Uterus (tissue), 4 donors: ENCODE results near the gene SPATC1L. TPM values are rescaled to one million over a fixed set of nuclear protein-coding genes. Genes with fewer than 3 reads are reported as not detected.

Experiments used
- DNase-seq, 2 donors: peaks; one replicate each; pipeline ENCODE4 v3.0.0-alpha.2; 2019 to 2020
- H3K27ac ChIP-seq, 2 donors: fragments of 200-600 bp; sonication (generic); 1 replicate in 1 of 2; 2 replicates in 1 of 2; pipeline ENCODE4 v1.5.1; 2016 to 2018
- H3K27me3 ChIP-seq, 2 donors: fragments of 200-600 bp; sonication (generic); one replicate each; pipeline ENCODE4 v1.5.1; 2018 to 2019; ENCODE audit warnings: control low read depth in 1 of 2
- H3K36me3 ChIP-seq, 2 donors: fragments of 200-600 bp; sonication (generic); one replicate each; pipeline ENCODE4 v1.5.1; 2019; ENCODE audit warnings: control low read depth in 1 of 2
- H3K4me1 ChIP-seq, 2 donors: fragments of 200-600 bp; sonication (generic); one replicate each; pipeline ENCODE4 v1.5.1; 2018 to 2019; ENCODE audit warnings: control low read depth in 1 of 2
- H3K4me3 ChIP-seq, 2 donors: fragments of 200-600 bp; sonication (generic); 1 replicate in 1 of 2; 2 replicates in 1 of 2; pipeline ENCODE4 v1.5.1; 2018 to 2019; ENCODE audit warnings: mild to moderate bottlenecking in 1 of 2
- H3K9me3 ChIP-seq, 2 donors: fragments of 200-600 bp; sonication (generic); one replicate each; pipeline ENCODE4 v1.5.1; 2019; ENCODE audit warnings: control low read depth in 1 of 2
- POLR2A ChIP-seq, 2 donors: fragments of 450-650 bp; IDR thresholded peaks; one replicate each; pipeline ENCODE4 v1.6.1; 2016; ENCODE audit warnings: antibody characterized with exemption in 2 of 2, mild to moderate bottlenecking in 1 of 2, moderate library complexity in 1 of 2
- intact Hi-C: fragments of 100-400 bp; cut with DNase I; formaldehyde crosslinking; loops from one replicate; pipeline ENCODE4 v1.15.1; 2023; ENCODE audit warnings: low total_unique reads
- total RNA-seq, 4 donors: library from RNA; depleted of rRNA in 3 of 4; stranded (reverse); fragments of >200 nt in 3 of 4; gene quantifications; one replicate each; pipeline versions ENCODE4 v1.1.0 to v1.2.4, GENCODE V29; 2014 to 2023
- TF ChIP-seq, protein P1 (sequence below), 4 experiments: fragments of 200-600 bp in 2 of 4; fragments of 450-650 bp in 2 of 4; sonication (generic) in 2 of 4; IDR thresholded peaks; one replicate each; pipeline ENCODE4 v1.5.1; 2016 to 2019; ENCODE audit warnings: antibody characterized with exemption in 4 of 4, mild to moderate bottlenecking in 2 of 4, moderate library complexity in 1 of 4
- donor health status: DM: yes; HTN: yes; CAD: no.

SPATC1L gene
- total RNA-seq, 4 donors from 2014 or later: 4.9 to 10.0 (median 6.4) TPM; not detected in 1

DNA sequence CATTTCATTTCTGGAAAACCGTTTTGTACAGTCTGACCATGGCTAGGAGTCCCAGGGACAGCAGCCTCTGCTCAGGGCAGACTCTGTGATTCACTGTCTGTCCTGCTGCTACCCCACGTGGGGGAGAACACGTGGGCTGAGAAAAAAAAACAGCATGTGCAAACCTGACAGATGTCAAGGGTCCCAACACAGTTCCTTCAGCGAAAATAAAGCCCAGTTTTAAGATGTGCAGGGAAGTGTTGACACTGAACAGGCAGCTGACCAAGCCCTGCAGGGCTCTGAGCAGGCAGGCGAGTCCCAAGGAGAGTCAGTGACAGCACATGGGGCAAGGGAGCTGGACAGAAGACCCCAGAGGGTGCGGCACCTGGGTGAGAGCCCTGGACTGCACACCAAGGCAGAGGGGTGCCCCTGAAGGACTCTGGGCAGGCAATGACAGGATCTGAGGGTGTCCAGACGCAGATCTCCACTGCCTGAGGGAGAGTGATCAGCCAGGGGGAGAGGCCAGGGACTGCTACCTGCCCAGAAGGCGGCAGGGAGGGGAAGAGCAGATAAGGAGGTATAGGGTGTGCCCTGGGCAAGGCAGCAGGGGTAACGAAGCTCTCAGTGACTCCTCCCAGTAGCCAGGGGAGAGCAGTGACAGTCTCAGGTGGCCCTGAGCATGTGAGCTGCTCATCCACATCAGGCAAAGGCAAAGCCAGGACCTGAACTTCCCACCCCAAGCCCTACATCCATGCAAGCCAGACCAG is 5.1 kb upstream of the SPATC1L start:
- Histone ChIP-seq H3K27ac (peak overlapping the region; percentile 78), H3K27me3 (no peaks in the 10 kb centered on the region), H3K9me3 (no peaks in the 10 kb centered on the region), H3K36me3 (no peaks in the 10 kb centered on the region), H3K4me1 (peaks cover 0 to 6% of the 10 kb centered on the region in 2 donors), H3K4me3 (no peak overlapping the region)
- TF ChIP-seq, protein P1, sequence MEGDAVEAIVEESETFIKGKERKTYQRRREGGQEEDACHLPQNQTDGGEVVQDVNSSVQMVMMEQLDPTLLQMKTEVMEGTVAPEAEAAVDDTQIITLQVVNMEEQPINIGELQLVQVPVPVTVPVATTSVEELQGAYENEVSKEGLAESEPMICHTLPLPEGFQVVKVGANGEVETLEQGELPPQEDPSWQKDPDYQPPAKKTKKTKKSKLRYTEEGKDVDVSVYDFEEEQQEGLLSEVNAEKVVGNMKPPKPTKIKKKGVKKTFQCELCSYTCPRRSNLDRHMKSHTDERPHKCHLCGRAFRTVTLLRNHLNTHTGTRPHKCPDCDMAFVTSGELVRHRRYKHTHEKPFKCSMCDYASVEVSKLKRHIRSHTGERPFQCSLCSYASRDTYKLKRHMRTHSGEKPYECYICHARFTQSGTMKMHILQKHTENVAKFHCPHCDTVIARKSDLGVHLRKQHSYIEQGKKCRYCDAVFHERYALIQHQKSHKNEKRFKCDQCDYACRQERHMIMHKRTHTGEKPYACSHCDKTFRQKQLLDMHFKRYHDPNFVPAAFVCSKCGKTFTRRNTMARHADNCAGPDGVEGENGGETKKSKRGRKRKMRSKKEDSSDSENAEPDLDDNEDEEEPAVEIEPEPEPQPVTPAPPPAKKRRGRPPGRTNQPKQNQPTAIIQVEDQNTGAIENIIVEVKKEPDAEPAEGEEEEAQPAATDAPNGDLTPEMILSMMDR (IDR thresholded peaks at IDR 0.05): no peak
- TF ChIP-seq POLR2A (IDR thresholded peaks at IDR 0.05): no peak
- intact Hi-C loops: no loop called here
- no peak for DNase-seq

DNA sequence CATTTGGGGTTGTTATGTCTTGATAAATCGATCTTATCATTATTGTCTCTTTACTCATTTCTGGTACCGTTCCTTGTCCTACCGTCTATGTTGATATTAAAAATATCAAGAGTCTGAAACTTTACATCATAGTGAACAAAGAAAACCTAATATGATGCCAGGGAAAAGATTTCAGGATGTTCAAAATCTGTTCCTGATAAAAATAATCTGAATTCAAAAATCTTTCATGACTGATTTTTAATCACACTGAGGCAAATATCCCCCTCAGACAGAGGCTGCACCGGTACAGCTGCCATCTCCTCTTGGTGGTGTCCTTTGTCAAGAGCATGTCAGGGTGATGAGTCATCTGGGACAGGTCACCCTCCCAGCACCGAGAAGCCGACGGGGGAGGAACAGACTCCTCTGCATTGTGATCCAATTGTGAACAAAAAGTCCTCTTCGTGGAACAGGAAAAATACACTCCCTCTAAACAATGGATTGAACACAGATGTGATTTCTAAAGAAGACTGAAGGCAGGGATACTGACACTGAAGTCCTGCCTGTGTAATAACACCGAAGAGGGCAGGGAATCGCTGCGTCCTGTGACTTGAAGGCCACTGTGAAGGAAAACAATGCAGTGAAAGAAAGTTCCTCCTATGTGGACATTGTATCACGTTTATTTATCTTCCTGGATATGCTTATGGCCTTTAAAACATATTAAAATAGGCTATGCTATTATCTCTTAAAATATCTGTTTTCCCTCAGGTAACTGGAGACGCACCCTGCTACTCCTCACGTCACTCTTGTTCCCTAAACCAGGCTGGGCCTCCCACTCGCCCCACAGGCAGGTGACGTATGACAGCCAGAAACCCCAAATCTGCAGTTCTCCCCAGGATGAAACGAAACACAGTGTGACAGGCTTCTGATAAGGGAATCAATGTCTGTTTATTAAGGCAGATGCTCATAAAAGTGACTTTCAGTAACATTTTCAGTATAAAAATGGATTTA is 4.3 kb upstream of the SPATC1L start:
- no peak overlapping the region for H3K4me3 ChIP-seq
- DNase-seq: peak; percentile 51 to 76
- peaks cover 0 to 6% of the 10 kb centered on the region in 2 donors for H3K4me1 ChIP-seq
- no peaks in the 10 kb centered on the region for H3K9me3 ChIP-seq
- peak overlapping the region; percentile 78 for H3K27ac ChIP-seq
- intact Hi-C loops: no loop called here
- no peaks in the 10 kb centered on the region for H3K36me3 ChIP-seq
- TF ChIP-seq, protein P1 (IDR thresholded peaks at IDR 0.05): no peak
- no peak for TF ChIP-seq POLR2A (IDR thresholded peaks at IDR 0.05)
- H3K27me3 ChIP-seq: no peaks in the 10 kb centered on the region

GRCh38 chr21:46187814-46188213 is 3.6 kb upstream of the SPATC1L start:
- intact Hi-C loops: no loop called here

DNA sequence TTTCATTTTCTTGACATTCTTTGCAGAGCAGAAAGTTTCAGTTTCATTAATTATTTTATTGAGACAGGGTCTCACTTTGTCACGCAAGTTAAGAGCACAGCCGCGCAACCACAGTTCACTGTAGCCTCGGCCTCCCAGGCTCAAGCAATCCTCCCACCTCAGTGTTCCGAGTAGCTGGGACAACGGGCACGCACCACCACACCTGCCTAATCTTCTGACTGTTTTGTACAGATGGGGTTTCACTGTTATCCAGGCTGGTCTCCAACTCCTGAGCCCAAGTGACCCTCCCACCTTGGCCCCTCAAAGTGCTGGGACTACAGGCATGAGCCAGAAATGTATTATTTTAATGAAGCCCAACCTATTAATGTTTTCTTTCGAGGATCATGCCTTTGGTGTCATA is 3.0 kb upstream of the SPATC1L start:
- H3K4me1 ChIP-seq: peaks cover 0 to 6% of the 10 kb centered on the region in 2 donors
- H3K36me3 ChIP-seq: no peaks in the 10 kb centered on the region
- no peaks in the 10 kb centered on the region for H3K9me3 ChIP-seq
- no peaks in the 10 kb centered on the region for H3K27me3 ChIP-seq
- no peak overlapping the region for H3K4me3 ChIP-seq
- TF ChIP-seq, protein P1 (IDR thresholded peaks at IDR 0.05): no peak
- no peak for TF ChIP-seq POLR2A (IDR thresholded peaks at IDR 0.05)
- peak overlapping the region in 1 of 2 donors; percentile 78 for H3K27ac ChIP-seq
- DNase-seq: no peak
- intact Hi-C loops: no loop called here

More at GRCh38 chr21:46187814-46188213, 3.6 kb upstream of the SPATC1L start:
- Histone ChIP-seq H3K27ac (peak overlapping the region; percentile 78), H3K4me3 (no peak overlapping the region), H3K4me1 (peaks cover 0 to 6% of the 10 kb centered on the region in 2 donors), H3K27me3 (no peaks in the 10 kb centered on the region), H3K9me3 (no peaks in the 10 kb centered on the region), H3K36me3 (no peaks in the 10 kb centered on the region)
- no peak for DNase-seq
- TF ChIP-seq POLR2A (IDR thresholded peaks at IDR 0.05): no peak
- TF ChIP-seq, protein P1 (IDR thresholded peaks at IDR 0.05): no peak
